Measurements from ENCODE around the gene NCS1.
"Not testable (repeated sequence)": the region's sequence is repeated elsewhere in the genome, so short reads cannot be mapped to it uniquely, and the experiment has no call there.

Gene NCS1

GRCh38 chr9:130271473-130271872 lies 99.3 kb downstream of the NCS1 start:
- no peak overlapping the region for H3K4me3 Mint-ChIP-seq
- H3K27ac Mint-ChIP-seq: no peak overlapping the region
- H3K27me3 Mint-ChIP-seq: peaks cover 33% of the 10 kb centered on the region
- no peaks in the 10 kb centered on the region for H3K9me3 Mint-ChIP-seq (ENCODE audit: low read depth)
- no peaks in the 10 kb centered on the region for H3K36me3 Mint-ChIP-seq
- no peaks in the 10 kb centered on the region for H3K4me1 Mint-ChIP-seq (ENCODE audit: low read depth)

- H3K4me1 Mint-ChIP-seq (ENCODE audit: low read depth): no peaks in the 10 kb centered on the region
- H3K4me3 Mint-ChIP-seq: no peak overlapping the region
- peaks cover 16% of the 10 kb centered on the region for H3K27me3 Mint-ChIP-seq
Observed at GRCh38 chr9:130275156-130275555, 103.0 kb downstream of the NCS1 start.

GRCh38 chr9:130276121-130276520 lies 103.9 kb downstream of the NCS1 start:
- H3K36me3 Mint-ChIP-seq: no peaks in the 10 kb centered on the region
- no peak overlapping the region for H3K4me3 Mint-ChIP-seq
- H3K4me1 Mint-ChIP-seq (ENCODE audit: low read depth): no peaks in the 10 kb centered on the region
- no peaks in the 10 kb centered on the region for H3K9me3 Mint-ChIP-seq (ENCODE audit: low read depth)
- no peak overlapping the region for H3K27ac Mint-ChIP-seq
- H3K27me3 Mint-ChIP-seq: peaks cover 11% of the 10 kb centered on the region

More at GRCh38 chr9:130275156-130275555, 103.0 kb downstream of the NCS1 start:
- Mint-ChIP-seq H3K9me3 (ENCODE audit: low read depth) (no peaks in the 10 kb centered on the region), H3K36me3 (no peaks in the 10 kb centered on the region), H3K27ac (no peak overlapping the region)

- no peaks in the 10 kb centered on the region for H3K4me1 Mint-ChIP-seq (ENCODE audit: low read depth)
- no peaks in the 10 kb centered on the region for H3K36me3 Mint-ChIP-seq
- H3K27ac Mint-ChIP-seq: no peak overlapping the region
- H3K4me3 Mint-ChIP-seq: no peak overlapping the region
- no peaks in the 10 kb centered on the region for H3K9me3 Mint-ChIP-seq (ENCODE audit: low read depth)
- peaks cover 4% of the 10 kb centered on the region for H3K27me3 Mint-ChIP-seq
Observed at GRCh38 chr9:130276955-130277354, 104.8 kb downstream of the NCS1 start.

GRCh38 chr9:130277525-130277924 lies 105.3 kb downstream of the NCS1 start:
- H3K4me1 Mint-ChIP-seq (ENCODE audit: low read depth); H3K36me3 Mint-ChIP-seq; H3K27me3 Mint-ChIP-seq; H3K9me3 Mint-ChIP-seq (ENCODE audit: low read depth); H3K27ac Mint-ChIP-seq; H3K4me3 Mint-ChIP-seq: not testable (repeated sequence)

GRCh38 chr9:130283539-130284248 lies 111.5 kb downstream of the NCS1 start:
- H3K27ac Mint-ChIP-seq: no peak overlapping the region
- H3K27me3 Mint-ChIP-seq: peaks cover 8% of the 10 kb centered on the region
- H3K4me1 Mint-ChIP-seq (ENCODE audit: low read depth): no peaks in the 10 kb centered on the region
- no peaks in the 10 kb centered on the region for H3K36me3 Mint-ChIP-seq
- no peak overlapping the region for H3K4me3 Mint-ChIP-seq
- no peaks in the 10 kb centered on the region for H3K9me3 Mint-ChIP-seq (ENCODE audit: low read depth)

- H3K27ac Mint-ChIP-seq: no peak overlapping the region
- peaks cover 8% of the 10 kb centered on the region for H3K27me3 Mint-ChIP-seq
- no peaks in the 10 kb centered on the region for H3K36me3 Mint-ChIP-seq
- H3K4me1 Mint-ChIP-seq (ENCODE audit: low read depth): no peaks in the 10 kb centered on the region
- no peaks in the 10 kb centered on the region for H3K9me3 Mint-ChIP-seq (ENCODE audit: low read depth)
- no peak overlapping the region for H3K4me3 Mint-ChIP-seq
Observed at GRCh38 chr9:130284249-130284625, 112.0 kb downstream of the NCS1 start.

- Mint-ChIP-seq H3K4me3 (no peak overlapping the region), H3K27ac (no peak overlapping the region), H3K36me3 (no peaks in the 10 kb centered on the region), H3K27me3 (peaks cover 8% of the 10 kb centered on the region), H3K4me1 (ENCODE audit: low read depth) (no peaks in the 10 kb centered on the region), H3K9me3 (ENCODE audit: low read depth) (no peaks in the 10 kb centered on the region)
Observed at GRCh38 chr9:130284690-130285089, 112.5 kb downstream of the NCS1 start.

GRCh38 chr9:130285271-130285670 lies 113.1 kb downstream of the NCS1 start:
- Mint-ChIP-seq H3K27ac (no peak overlapping the region), H3K36me3 (no peaks in the 10 kb centered on the region), H3K9me3 (ENCODE audit: low read depth) (no peaks in the 10 kb centered on the region), H3K27me3 (peaks cover 11% of the 10 kb centered on the region), H3K4me1 (ENCODE audit: low read depth) (no peaks in the 10 kb centered on the region), H3K4me3 (no peak overlapping the region)

GRCh38 chr9:130286072-130286770 lies 114.0 kb downstream of the NCS1 start:
- Mint-ChIP-seq H3K36me3 (no peaks in the 10 kb centered on the region), H3K27me3 (peaks cover 14% of the 10 kb centered on the region), H3K4me3 (no peak overlapping the region), H3K4me1 (ENCODE audit: low read depth) (no peaks in the 10 kb centered on the region), H3K27ac (no peak overlapping the region), H3K9me3 (ENCODE audit: low read depth) (no peaks in the 10 kb centered on the region)

Measured in activated naive CD8-positive, alpha-beta T cell (primary cell).